A549 treated with AZD2906 at 1 μM for 4 hours (cell line): ENCODE data around the gene VPS50. TPM values are rescaled to one million over a fixed set of nuclear protein-coding genes. Genes with fewer than 3 reads are reported as not detected.

ENCODE experiments used
- total RNA-seq: library from RNA; stranded (reverse); fragments of 200-300 nt; extraction: Qiagen RNA extraction; gene quantifications from 5 replicates; pipeline ENCODE4 v1.2.3, GENCODE V29; 2022

Gene VPS50
- 5.2 to 7.6 TPM (median 5.9 TPM) in 5 replicates for total RNA-seq

GRCh38 chr7:93231799-93232672, at the start of gene VPS50:
VPS50 (plus strand) TSS chr7:93232366; CDS start chr7:93232468, 102 bp downstream.

GRCh38 chr7:93226310-93226709, 5.9 kb upstream of the VPS50 start, which contains the start of gene HEPACAM2:
HEPACAM2 (minus strand) TSS chr7:93226469.

Other genes with a start within 250 kb of the VPS50 start
- gene SAMD9, start 114.4 kb upstream of the VPS50 start, total RNA-seq: 2.2 to 4.2 TPM (median 3.5 TPM) in 5 replicates
- 0.43 to 1.1 TPM (median 0.58 TPM) in 5 replicates for gene SAMD9L, start 84.0 kb upstream of the VPS50 start, total RNA-seq
- gene HEPACAM2, start 5.9 kb upstream of the VPS50 start, total RNA-seq: not detected in 5 replicates